ENCODE results near the gene HBG1. TPM values are rescaled to one million over a fixed set of nuclear protein-coding genes. Genes with fewer than 3 reads are reported as not detected.
A peak's percentile ranks its signal among the peaks of the same experiment; 100 is the strongest.

HBG1 gene
- total and polyA plus RNA-seq, 10 of the 15 experiments (the other 5 are each of a cell fraction or from before 2014, with no cell fraction given) = 0.84 to 2.3 (median 1.9) TPM; not detected in 5

- WGBS (ENCODE audit: insufficient coverage, insufficient replicate concordance, low lambda C conversion rate, missing lambda C conversion rate) = 0% methylated on average over 1 of the region's 1 CpG
- no peak for TF ChIP-seq NFYA (IDR thresholded peaks at IDR 0.05; ENCODE audit: borderline replicate concordance, low read depth, low read length)
- no peak for TF ChIP-seq REST (IDR thresholded peaks at IDR 0.05; ENCODE audit: low read depth, low read length)
- TF ChIP-seq FOXM1 (IDR thresholded peaks at IDR 0.05; ENCODE audit: low read depth, low read length) = no peak
- TF ChIP-seq CBX5 (IDR thresholded peaks at IDR 0.05; ENCODE audit: low read depth) = no peak
- TF ChIP-seq BCL3 (IDR thresholded peaks at IDR 0.05; ENCODE audit: borderline replicate concordance, insufficient read depth, low read depth, low read length, poor library complexity, severe bottlenecking) = no peak
- no peak for TF ChIP-seq SIX5 (IDR thresholded peaks at IDR 0.05; ENCODE audit: low read depth, low read length, severe bottlenecking)
- TF ChIP-seq KDM1A (IDR thresholded peaks at IDR 0.05; ENCODE audit: borderline replicate concordance) = no peak
- TF ChIP-seq SIN3A (IDR thresholded peaks at IDR 0.05; ENCODE audit: low read depth, low read length) = no peak
- TF ChIP-seq ETV6 (conservative IDR thresholded peaks at IDR 0.05 in 1 of 2, IDR thresholded peaks at IDR 0.05 in 1 of 2; ENCODE audit: borderline replicate concordance in 1 of 2, low read depth in 1 of 2) = no peak
- TF ChIP-seq YBX1 (IDR thresholded peaks at IDR 0.05) = no peak
- TF ChIP-seq SREBF2 (IDR thresholded peaks at IDR 0.05; ENCODE audit: low read length) = no peak
- TF ChIP-seq ATF2 (IDR thresholded peaks at IDR 0.05; ENCODE audit: low read length) = no peak
- Histone ChIP-seq H4K20me1 (ENCODE audit: control insufficient read depth, insufficient read depth) (no peaks in the 10 kb centered on the region), H3K9ac (ENCODE audit: control insufficient read depth, insufficient read depth, low read length) (no peak overlapping the region), H2AFZ (ENCODE audit: control insufficient read depth, low read depth, low read length) (no peak overlapping the region), H3K4me1 (ENCODE audit: control insufficient read depth, insufficient read depth, low read length) (no peaks in the 10 kb centered on the region), H3K79me2 (ENCODE audit: control insufficient read depth, insufficient read depth, low read length) (no peaks in the 10 kb centered on the region), H3K4me3 (no peak overlapping the region), H3K36me3 (ENCODE audit: control insufficient read depth in 2 of 2, insufficient read depth in 2 of 2, low read length in 1 of 2) (no peaks in the 10 kb centered on the region), H3K9me3 (replicated peaks; ENCODE audit: control insufficient read depth, insufficient read depth, low read length) (no peaks in the 10 kb centered on the region), H3K27me3 (replicated peaks in 1 of 2; ENCODE audit: control insufficient read depth in 2 of 2, insufficient read depth in 2 of 2, low read length in 1 of 2) (no peaks in the 10 kb centered on the region), H3K27ac (ENCODE audit: control insufficient read depth, insufficient read depth) (no peak overlapping the region), H3K4me2 (ENCODE audit: control insufficient read depth, insufficient read depth) (no peak overlapping the region)
- ChIA-PET SMC1A (ENCODE audit: uncharacterized antibody, unreplicated experiment) (no interaction called here), POLR2A (interaction anchor here (1.0 kb wide), 1 partner anchor 11 kb away, joined by 4 read pairs; no protein-coding TSS in a partner anchor), RAD21 (ENCODE audit: unreplicated experiment) (no interaction called here), CTCF (interaction anchor here (1.3 kb wide), 1 partner anchor 13 kb away, joined by 3 read pairs; no protein-coding TSS in a partner anchor)
- intact Hi-C loops (cut with micrococcal nuclease; ENCODE audit: unreplicated experiment) (no loop called here), in situ Hi-C loops (cut with MboI) (no loop called here)
- no peak for FAIRE-seq
- peak; percentile 38 for ATAC-seq
- DNase-seq (ENCODE audit: low read depth, low spot score) = no peak
- BruUV-seq (replicated peaks) = no TSS peak
Observed at GRCh38 chr11:5277807-5278382, 28.2 kb upstream of the HBG1 start.

Measured in GM12878 (cell line).